Stimulated activated naive CD8-positive, alpha-beta T cell treated with anti-CD3 and anti-CD28 coated beads, Interleukin-15, Interleukin-2, amounts not matched to agents 100 ng/mL and 50 ng/mL, for 24 hours (primary cell): ENCODE data around the gene METTL1.
"Not testable (repeated sequence)": the region's sequence is repeated elsewhere in the genome, so short reads cannot be mapped to it uniquely, and the experiment has no call there.

ENCODE experiments used
- H3K27ac Mint-ChIP-seq: one replicate; pipeline ENCODE4 v1.8.0; 2021; ENCODE audit warnings: mild to moderate bottlenecking, mixed read lengths
- H3K27me3 Mint-ChIP-seq: one replicate; pipeline ENCODE4 v1.8.0; 2021; ENCODE audit warnings: mixed read lengths
- H3K36me3 Mint-ChIP-seq: one replicate; pipeline ENCODE4 v1.8.0; 2021; ENCODE audit warnings: low read depth, mixed read lengths
- H3K4me1 Mint-ChIP-seq: one replicate; pipeline ENCODE4 v1.8.0; 2021; ENCODE audit warnings: low read depth, mixed read lengths
- H3K4me3 Mint-ChIP-seq: one replicate; pipeline ENCODE4 v1.8.0; 2021; ENCODE audit warnings: mild to moderate bottlenecking, mixed read lengths
- H3K9me3 Mint-ChIP-seq: one replicate; pipeline ENCODE4 v1.8.0; 2021; ENCODE audit warnings: mixed read lengths

The METTL1 gene

DNA sequence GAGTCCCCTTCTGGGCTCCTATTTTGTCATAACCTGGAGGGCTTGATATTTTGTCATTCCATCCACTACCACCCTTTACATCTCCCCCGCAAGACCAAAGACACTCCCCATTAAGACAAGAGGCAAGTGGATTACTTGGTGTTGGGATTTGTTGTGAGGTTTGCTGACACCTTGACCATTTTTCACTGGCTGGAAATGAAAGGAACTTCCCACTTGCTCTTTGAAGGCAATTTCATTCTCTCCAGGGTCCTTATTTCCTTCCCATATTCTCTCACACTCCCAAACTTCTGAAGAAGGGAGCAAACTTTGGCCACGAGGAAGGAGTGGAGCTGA lies 48.3 kb downstream of the METTL1 start:
- Mint-ChIP-seq H3K36me3 (peaks cover 31% of the 10 kb centered on the region), H3K27ac (no peak overlapping the region), H3K27me3 (no peaks in the 10 kb centered on the region), H3K9me3 (no peaks in the 10 kb centered on the region), H3K4me1 (peaks cover 4% of the 10 kb centered on the region), H3K4me3 (no peak overlapping the region)

DNA sequence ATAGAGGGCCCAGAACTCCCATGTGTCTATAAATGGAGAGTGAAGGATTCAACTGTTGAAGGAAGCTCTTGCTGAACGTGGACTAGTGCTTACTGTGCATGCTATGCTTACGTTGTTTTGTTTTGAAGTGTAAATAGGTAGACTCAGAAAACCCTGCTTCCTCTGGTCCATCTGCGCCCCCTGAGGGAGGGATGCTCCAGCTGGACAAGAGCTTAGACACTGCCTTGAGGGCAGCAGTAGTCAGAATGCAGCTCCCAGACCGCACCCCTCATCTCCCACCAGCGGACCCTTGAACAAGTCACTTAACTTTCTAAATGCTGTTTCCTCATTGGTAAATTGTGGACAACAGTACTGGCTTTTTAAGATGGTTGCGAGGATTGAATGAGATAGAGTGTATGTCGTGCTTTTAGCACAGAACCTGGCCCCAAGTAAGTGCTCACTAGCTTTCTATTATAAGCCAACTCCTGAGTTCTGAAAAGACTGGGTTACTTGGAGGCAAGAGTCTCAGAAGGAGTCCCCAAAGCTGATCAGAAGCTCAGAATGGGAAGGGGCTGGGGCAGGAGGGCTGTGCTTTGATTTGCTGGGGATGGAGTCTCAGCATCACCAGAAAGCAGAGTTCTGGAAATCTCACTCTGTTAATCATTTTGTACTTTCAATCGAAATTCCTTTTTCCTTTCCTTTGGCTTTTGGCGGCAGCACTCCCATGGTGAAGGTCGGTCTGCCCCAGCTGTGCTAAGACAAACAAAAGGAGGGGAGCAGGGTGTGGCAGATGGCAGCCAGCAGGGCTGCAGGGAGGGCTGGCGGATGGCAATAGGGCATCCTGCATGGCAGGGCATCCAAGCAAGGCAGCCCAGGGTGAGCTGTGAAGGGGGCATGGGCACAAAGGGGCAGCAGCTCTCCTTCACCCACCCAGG lies 48.9 kb downstream of the METTL1 start:
- H3K27ac Mint-ChIP-seq, result no peak overlapping the region
- peaks cover 4% of the 10 kb centered on the region for H3K4me1 Mint-ChIP-seq
- no peaks in the 10 kb centered on the region for H3K9me3 Mint-ChIP-seq
- peaks cover 29% of the 10 kb centered on the region for H3K36me3 Mint-ChIP-seq
- H3K27me3 Mint-ChIP-seq, result no peaks in the 10 kb centered on the region
- no peak overlapping the region for H3K4me3 Mint-ChIP-seq

DNA sequence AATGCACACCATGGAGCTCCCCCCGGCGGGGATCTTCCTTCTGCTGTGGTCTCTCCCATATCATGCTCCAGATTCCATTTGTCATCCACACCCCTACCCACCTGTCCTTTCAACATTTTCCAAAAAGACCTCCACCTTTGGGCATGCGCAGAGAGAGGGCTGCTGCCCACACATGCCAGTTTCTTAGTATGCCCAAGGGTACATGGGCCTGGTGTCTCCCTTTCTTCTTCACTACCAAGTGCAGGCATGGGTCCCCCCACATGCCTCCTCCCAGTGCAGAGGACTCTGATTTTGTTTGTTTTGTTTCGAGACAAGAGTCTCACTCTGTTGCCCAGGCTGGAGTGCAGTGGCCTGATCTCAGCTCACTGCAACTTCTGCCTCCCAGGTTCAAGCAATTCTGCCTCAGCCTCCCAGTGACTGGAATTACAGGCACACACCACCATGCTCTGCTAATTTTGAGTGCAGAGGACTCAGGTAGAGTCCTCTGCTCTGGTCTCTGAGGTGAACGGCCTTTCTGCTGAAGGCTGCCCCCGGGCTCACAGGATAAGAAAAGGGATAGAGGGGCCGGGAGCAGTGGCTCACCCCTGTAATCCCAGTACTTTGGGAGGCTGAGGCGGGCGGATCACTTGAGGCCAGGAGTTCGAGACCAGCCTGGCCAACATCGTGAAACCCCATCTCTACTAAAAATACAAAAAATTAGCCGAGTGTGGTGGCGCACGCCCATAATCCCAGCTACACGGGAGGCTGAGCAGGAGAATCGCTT lies 49.9 kb downstream of the METTL1 start:
- not testable (repeated sequence) for H3K27ac Mint-ChIP-seq, H3K9me3 Mint-ChIP-seq, H3K27me3 Mint-ChIP-seq, H3K4me1 Mint-ChIP-seq, H3K4me3 Mint-ChIP-seq
- H3K36me3 Mint-ChIP-seq, result peaks cover 30% of the 10 kb centered on the region

DNA sequence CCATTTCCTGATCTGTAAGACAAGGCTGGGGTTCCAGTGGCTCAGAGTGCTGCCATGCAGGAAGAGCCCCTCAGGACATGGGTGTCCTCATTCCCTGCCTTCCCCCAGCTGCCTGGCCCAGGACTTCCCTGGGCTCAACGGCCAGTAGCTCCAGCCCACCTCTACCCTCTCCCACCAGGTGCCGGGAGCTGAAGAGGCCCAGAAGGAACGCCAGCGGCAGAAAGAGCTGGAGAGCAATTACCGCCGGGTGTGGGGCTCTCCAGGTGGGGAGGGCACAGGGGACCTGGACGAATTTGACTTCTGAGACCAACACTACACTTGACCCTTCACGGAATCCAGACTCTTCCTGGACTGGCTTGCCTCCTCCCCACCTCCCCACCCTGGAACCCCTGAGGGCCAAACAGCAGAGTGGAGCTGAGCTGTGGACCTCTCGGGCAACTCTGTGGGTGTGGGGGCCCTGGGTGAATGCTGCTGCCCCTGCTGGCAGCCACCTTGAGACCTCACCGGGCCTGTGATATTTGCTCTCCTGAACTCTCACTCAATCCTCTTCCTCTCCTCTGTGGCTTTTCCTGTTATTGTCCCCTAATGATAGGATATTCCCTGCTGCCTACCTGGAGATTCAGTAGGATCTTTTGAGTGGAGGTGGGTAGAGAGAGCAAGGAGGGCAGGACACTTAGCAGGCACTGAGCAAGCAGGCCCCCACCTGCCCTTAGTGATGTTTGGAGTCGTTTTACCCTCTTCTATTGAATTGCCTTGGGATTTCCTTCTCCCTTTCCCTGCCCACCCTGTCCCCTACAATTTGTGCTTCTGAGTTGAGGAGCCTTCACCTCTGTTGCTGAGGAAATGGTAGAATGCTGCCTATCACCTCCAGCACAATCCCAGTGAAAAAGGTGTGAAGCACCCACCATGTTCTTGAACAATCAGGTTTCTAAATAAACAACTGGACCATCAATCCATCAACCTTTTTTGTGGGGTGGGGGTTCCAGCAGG lies 51.0 kb downstream of the METTL1 start:
- no peaks in the 10 kb centered on the region for H3K27me3 Mint-ChIP-seq
- no peak overlapping the region for H3K4me3 Mint-ChIP-seq
- no peaks in the 10 kb centered on the region for H3K9me3 Mint-ChIP-seq
- peaks cover 4% of the 10 kb centered on the region for H3K4me1 Mint-ChIP-seq
- peaks cover 27% of the 10 kb centered on the region for H3K36me3 Mint-ChIP-seq
- H3K27ac Mint-ChIP-seq, result no peak overlapping the region

DNA sequence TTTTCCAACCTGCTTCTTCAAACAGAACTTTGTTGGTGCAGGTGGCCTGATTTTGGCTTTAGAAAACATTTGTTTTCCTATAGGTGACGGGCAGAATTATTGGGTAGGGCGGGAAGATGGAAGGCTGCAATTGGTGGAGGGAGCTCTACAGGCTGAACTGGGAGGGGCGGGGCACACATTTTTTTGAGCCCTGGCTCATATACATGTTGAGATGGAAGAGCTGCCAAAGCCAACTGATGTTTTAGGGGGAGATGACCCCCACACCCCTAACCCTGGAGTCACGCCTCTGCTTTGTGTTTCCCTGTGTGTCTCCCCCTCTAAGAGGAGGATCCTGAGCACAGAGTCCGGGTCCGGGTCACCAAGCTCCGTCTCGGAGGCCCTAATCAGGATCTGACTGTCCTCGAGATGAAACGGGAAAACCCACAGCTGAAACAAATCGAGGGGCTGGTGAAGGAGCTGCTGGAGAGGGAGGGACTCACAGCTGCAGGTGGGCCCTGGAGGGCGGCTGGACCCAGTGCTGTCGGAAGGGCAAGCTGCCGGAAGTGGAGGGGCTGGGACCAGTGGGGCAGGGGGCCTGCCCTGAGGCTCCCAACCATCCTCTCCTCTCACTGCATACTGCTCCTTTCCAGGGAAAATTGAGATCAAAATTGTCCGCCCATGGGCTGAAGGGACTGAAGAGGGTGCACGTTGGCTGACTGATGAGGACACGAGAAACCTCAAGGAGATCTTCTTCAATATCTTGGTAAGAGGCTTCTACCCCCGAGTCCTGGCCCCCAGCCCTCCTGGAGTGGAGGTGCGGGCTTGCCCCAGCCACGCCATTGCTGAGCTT lies 51.9 kb downstream of the METTL1 start:
- Mint-ChIP-seq H3K9me3 (no peaks in the 10 kb centered on the region), H3K27me3 (no peaks in the 10 kb centered on the region), H3K36me3 (peaks cover 30% of the 10 kb centered on the region), H3K4me3 (no peak overlapping the region), H3K27ac (no peak overlapping the region), H3K4me1 (peaks cover 5% of the 10 kb centered on the region)

DNA sequence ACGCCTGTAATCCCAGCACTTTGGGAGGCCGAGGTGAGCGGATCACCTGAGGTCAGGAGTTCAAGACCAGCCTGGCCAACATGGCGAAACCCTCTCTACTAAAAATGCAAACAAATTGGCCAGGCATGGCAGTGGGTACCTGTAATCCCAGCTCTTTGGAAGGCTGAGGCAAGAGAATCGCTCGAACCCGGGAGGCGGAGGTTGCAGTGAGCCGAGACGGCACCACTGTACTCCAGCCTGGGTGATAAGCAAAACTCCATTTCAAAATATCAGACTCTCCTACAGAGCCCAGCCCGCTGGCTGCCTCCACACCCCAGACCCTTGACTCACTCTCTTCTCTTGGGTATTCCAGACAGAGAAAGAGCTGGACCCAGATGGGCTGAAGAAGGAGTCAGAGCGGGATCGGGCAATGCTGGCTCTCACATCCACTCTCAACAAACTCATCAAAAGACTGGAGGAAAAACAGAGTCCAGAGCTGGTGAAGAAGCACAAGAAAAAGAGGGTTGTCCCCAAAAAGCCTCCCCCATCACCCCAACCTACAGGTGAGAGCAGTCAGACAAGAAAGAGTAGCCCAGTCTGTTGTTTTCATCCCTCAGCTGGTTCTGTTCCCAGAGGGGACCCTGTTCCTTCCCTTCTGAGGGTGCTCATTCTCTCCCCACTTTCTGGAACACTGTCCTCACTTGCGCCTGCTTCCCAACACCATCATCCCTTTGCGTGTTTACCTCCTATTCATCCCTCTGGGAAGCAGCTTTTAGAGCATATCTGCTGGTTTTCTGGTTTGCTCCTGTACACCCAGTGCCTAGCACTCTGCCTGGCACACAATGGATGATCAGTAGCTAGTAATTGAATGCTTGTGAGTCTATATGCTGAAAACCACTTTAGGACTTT lies 53.0 kb downstream of the METTL1 start:
- no peaks in the 10 kb centered on the region for H3K27me3 Mint-ChIP-seq
- H3K27ac Mint-ChIP-seq, result no peak overlapping the region
- H3K4me1 Mint-ChIP-seq, result peaks cover 3% of the 10 kb centered on the region
- peaks cover 30% of the 10 kb centered on the region for H3K36me3 Mint-ChIP-seq
- H3K4me3 Mint-ChIP-seq, result no peak overlapping the region
- H3K9me3 Mint-ChIP-seq, result no peaks in the 10 kb centered on the region
